ENCODE data around the gene HOXD11. TPM values are rescaled to one million over a fixed set of nuclear protein-coding genes. Genes with fewer than 3 reads are reported as not detected.

HOXD11 gene
- total and polyA plus RNA-seq, 2 of the 13 experiments (the other 11 are each of a cell fraction or from before 2014, with no cell fraction given) = not detected

DNA sequence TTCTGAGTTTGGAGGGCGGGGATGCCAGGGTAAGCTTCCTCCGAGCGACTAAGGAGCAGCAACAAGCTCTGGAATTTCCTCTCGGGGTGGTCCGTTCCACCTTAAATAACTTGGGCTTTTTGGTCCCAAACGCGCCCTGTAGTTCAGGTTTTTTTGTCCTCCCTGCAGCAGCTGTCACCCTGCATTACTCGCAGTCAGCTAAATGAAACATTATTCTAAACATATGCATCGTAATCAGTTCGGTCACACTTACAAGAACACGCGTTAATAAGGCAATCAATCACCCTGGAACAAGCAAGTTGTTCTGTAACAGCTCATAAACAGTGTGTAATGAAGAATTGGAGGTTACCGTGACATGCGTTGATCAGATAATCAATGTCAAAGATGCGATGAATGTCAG, 31.6 kb upstream of the HOXD11 start:
- Histone ChIP-seq H2AFZ (ENCODE audit: low read length) (no peak overlapping the region), H3K9ac (ENCODE audit: insufficient read depth, low read depth, low read length) (no peak overlapping the region), H3K4me1 (ENCODE audit: insufficient read depth, low read length) (no peaks in the 10 kb centered on the region), H3K79me2 (ENCODE audit: insufficient read depth, low read length) (no peaks in the 10 kb centered on the region), H3K4me3 (replicated peaks in 1 of 3; ENCODE audit: insufficient read depth in 1 of 3, low read depth in 2 of 3, low read length in 3 of 3) (no peak overlapping the region), H4K20me1 (ENCODE audit: insufficient read depth, low read length) (no peaks in the 10 kb centered on the region), H3K4me2 (ENCODE audit: low read depth, low read length) (peak overlapping the region; percentile 30; the same call in 1 of the 2 replicates), H3K27ac (ENCODE audit: extremely low read length, insufficient read depth, low read length) (no peak overlapping the region), H3K9me3 (ENCODE audit: low read length) (no peaks in the 10 kb centered on the region), H3K36me3 (replicated peaks in 1 of 2; ENCODE audit: control insufficient read depth in 1 of 2, insufficient read depth in 2 of 2, low read length in 2 of 2) (no peaks in the 10 kb centered on the region), H3K27me3 (ENCODE audit: control insufficient read depth in 1 of 2, insufficient read depth in 2 of 2, low read length in 2 of 2) (peaks cover 11 to 83% of the 10 kb centered on the region in 2 experiments)
- FAIRE-seq (no peak), DNase-seq (ENCODE audit: low spot score) (no peak), ATAC-seq (no peak)
- CTCF ChIA-PET (ENCODE audit: low intra/inter-chr PET ratio, low total read pairs) = no interaction called here
- intact Hi-C loops (cut with micrococcal nuclease; ENCODE audit: unreplicated experiment) = no loop called here
- BruUV-seq (replicated peaks) = no TSS peak
- POLR2A ChIA-PET = no interaction called here
- in situ Hi-C loops (cut with HindIII; ENCODE audit: extremely low pct_ligation_motif_present, low pct_unique_long_range_greater_than_20kb) = no loop called here
- WGBS (ENCODE audit: low lambda C conversion rate) = 14% methylated on average over 15 of the region's 15 CpGs
- TF ChIP-seq CHD4 (IDR thresholded peaks at IDR 0.05; ENCODE audit: borderline replicate concordance, low read length) (no peak), CBX2 (IDR thresholded peaks at IDR 0.05; ENCODE audit: low read depth, low read length) (0 out of 2 replicates have a peak, but pooled peaks have one; percentile 12), CBX2 (CRISPR knock-in tag; IDR thresholded peaks at IDR 0.05; ENCODE audit: low read depth) (peak; percentile 66; the same call in 1 of the 2 replicates), ZNF276 (CRISPR knock-in tag; IDR thresholded peaks at IDR 0.05; ENCODE audit: low read depth) (peak; percentile 96)

DNA sequence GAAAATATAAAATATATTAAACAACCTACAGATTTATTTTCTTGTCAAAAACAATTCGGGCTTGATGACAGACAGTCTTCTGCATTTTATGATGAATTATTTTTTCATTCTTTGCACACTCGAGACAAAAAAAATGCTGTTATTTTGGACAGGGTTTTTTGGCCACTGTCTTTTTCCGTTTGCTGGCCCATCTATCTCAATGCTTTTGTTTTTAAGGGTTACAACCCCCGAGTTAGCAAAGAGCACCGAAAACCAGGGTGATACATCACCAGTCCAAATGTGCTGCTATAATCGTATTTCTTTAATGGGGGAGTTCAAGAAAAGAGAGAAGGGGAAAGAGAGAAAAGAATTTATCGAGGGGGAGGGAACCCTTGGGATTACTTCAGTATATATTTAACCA, 31.0 kb upstream of the HOXD11 start:
- Histone ChIP-seq H3K9ac (ENCODE audit: insufficient read depth, low read depth, low read length) (no peak overlapping the region), H3K4me3 (replicated peaks in 1 of 3; ENCODE audit: insufficient read depth in 1 of 3, low read depth in 2 of 3, low read length in 3 of 3) (no peak overlapping the region), H3K4me1 (ENCODE audit: insufficient read depth, low read length) (no peaks in the 10 kb centered on the region), H3K27me3 (ENCODE audit: control insufficient read depth in 1 of 2, insufficient read depth in 2 of 2, low read length in 2 of 2) (peaks cover 10 to 77% of the 10 kb centered on the region in 2 experiments), H3K79me2 (ENCODE audit: insufficient read depth, low read length) (no peaks in the 10 kb centered on the region), H3K9me3 (ENCODE audit: low read length) (no peaks in the 10 kb centered on the region), H4K20me1 (ENCODE audit: insufficient read depth, low read length) (no peaks in the 10 kb centered on the region), H3K27ac (ENCODE audit: extremely low read length, insufficient read depth, low read length) (no peak overlapping the region), H3K4me2 (ENCODE audit: low read depth, low read length) (no peak overlapping the region), H2AFZ (ENCODE audit: low read length) (no peak overlapping the region), H3K36me3 (replicated peaks in 1 of 2; ENCODE audit: control insufficient read depth in 1 of 2, insufficient read depth in 2 of 2, low read length in 2 of 2) (no peaks in the 10 kb centered on the region)
- intact Hi-C loops (cut with micrococcal nuclease; ENCODE audit: unreplicated experiment) = no loop called here
- ChIA-PET CTCF (ENCODE audit: low intra/inter-chr PET ratio, low total read pairs) (no interaction called here), POLR2A (no interaction called here)
- WGBS (ENCODE audit: low lambda C conversion rate) = 2% methylated on average over 7 of the region's 7 CpGs
- ATAC-seq (no peak), FAIRE-seq (no peak), DNase-seq (ENCODE audit: low spot score) (no peak)
- BruUV-seq (replicated peaks) = no TSS peak
- TF ChIP-seq ZFP41 (CRISPR knock-in tag; IDR thresholded peaks at IDR 0.05; ENCODE audit: borderline replicate concordance) = no peak
- in situ Hi-C loops (cut with HindIII; ENCODE audit: extremely low pct_ligation_motif_present, low pct_unique_long_range_greater_than_20kb) = no loop called here
